ENCODE results near the gene FGF2. TPM values are rescaled to one million over a fixed set of nuclear protein-coding genes. Genes with fewer than 3 reads are reported as not detected.
A peak's percentile ranks its signal among the peaks of the same experiment; 100 is the strongest.

Gene FGF2
- total RNA-seq, 1 experiment from 2014 or later, result 2.1 TPM

DNA sequence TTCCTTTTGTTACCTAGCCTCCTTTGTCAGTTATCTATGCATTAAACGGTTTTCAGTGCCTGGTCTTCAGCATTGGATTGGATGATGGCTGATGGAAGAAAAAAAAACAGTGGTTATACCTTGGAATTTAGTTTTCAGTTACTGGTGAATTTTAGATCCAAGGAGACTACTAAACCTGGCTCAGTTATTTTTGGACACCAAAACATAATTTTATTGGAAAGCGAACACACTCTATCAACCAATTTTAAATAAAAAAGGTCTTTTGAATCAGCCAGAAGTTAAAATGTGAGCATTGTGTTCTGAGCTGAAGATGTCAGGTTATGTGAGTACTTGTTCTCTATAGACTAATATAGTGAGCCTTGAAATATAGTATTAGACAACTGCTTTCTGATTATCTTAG is 32.1 kb downstream of the FGF2 start:
- Histone ChIP-seq H3K4me2 (no peak overlapping the region), H3K4me1 (replicated peaks; ENCODE audit: insufficient read depth) (no peaks in the 10 kb centered on the region), H3K36me3 (ENCODE audit: low read depth) (no peaks in the 10 kb centered on the region), H3K9me3 (ENCODE audit: insufficient read depth, low read depth) (no peaks in the 10 kb centered on the region), H2AFZ (no peak overlapping the region), H3F3A (ENCODE audit: insufficient read depth, low read depth) (no peaks in the 10 kb centered on the region), H3K9me2 (ENCODE audit: insufficient read depth) (no peaks in the 10 kb centered on the region; the same call in 1 of the 2 replicates), H4K20me1 (ENCODE audit: insufficient read depth) (no peaks in the 10 kb centered on the region), H3K27ac (no peak overlapping the region), H3K4me3 (no peak overlapping the region), H3K79me2 (ENCODE audit: low read depth) (no peaks in the 10 kb centered on the region), H3K27me3 (ENCODE audit: insufficient read depth, low read depth) (no peaks in the 10 kb centered on the region)
- ChIA-PET POLR2A (ENCODE audit: unreplicated experiment) (no interaction called here), CTCF (no interaction called here)
- TF ChIP-seq, protein P1, sequence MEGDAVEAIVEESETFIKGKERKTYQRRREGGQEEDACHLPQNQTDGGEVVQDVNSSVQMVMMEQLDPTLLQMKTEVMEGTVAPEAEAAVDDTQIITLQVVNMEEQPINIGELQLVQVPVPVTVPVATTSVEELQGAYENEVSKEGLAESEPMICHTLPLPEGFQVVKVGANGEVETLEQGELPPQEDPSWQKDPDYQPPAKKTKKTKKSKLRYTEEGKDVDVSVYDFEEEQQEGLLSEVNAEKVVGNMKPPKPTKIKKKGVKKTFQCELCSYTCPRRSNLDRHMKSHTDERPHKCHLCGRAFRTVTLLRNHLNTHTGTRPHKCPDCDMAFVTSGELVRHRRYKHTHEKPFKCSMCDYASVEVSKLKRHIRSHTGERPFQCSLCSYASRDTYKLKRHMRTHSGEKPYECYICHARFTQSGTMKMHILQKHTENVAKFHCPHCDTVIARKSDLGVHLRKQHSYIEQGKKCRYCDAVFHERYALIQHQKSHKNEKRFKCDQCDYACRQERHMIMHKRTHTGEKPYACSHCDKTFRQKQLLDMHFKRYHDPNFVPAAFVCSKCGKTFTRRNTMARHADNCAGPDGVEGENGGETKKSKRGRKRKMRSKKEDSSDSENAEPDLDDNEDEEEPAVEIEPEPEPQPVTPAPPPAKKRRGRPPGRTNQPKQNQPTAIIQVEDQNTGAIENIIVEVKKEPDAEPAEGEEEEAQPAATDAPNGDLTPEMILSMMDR (conservative IDR thresholded peaks at IDR 0.05), result no peak
- TF ChIP-seq EZH2 (IDR thresholded peaks at IDR 0.05; ENCODE audit: low read depth), result no peak
- BruUV-seq (replicated peaks), result no TSS peak
- intact Hi-C loops (cut with micrococcal nuclease; ENCODE audit: unreplicated experiment), result no loop called here
- DNase-seq, result no peak

DNA sequence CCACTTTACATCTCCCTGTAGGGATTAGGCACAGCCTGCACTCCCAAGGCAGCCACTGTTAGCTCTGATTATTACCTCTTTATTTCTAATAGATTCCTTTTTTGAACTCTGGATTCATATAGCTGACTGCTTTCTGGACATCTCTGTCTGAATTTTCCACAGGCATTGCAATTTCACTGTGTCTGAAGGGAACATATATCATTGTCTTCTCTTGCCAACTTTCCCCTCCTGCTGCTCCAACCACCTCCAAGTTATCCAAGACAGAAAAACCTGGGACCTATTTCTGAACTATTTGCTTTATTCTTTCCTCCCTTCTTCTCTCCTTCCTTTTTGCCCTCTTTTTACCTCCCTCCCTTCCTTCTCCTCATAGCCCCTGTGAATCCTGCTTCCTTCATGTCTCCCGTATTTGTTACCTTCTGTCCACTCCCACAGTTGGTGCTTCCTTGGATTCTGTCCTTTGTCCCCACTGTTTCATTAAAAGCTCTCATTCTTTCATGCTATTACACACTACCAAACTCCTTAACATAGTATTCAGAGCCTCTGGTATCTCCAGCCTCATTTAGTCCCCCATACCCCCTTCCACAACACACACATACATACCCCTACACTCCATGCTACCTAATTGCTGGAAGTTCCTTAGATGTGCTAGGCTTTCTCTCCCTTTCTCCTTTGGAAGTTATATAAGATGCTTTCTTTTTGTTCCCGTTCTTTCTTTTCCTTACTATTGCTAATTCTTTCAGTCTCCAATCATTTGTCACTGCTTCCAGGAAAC is 34.7 kb downstream of the FGF2 start:
- intact Hi-C loops (cut with micrococcal nuclease; ENCODE audit: unreplicated experiment), result no loop called here
- no peak for TF ChIP-seq EZH2 (IDR thresholded peaks at IDR 0.05; ENCODE audit: low read depth)
- POLR2A ChIA-PET (ENCODE audit: unreplicated experiment), result no interaction called here
- Histone ChIP-seq H3K9me2 (ENCODE audit: insufficient read depth) (no peaks in the 10 kb centered on the region; the same call in none of the 2 replicates), H3K4me2 (no peak overlapping the region), H3K27ac (no peak overlapping the region), H3K79me2 (ENCODE audit: low read depth) (no peaks in the 10 kb centered on the region), H3K4me1 (replicated peaks; ENCODE audit: insufficient read depth) (no peaks in the 10 kb centered on the region), H3F3A (ENCODE audit: insufficient read depth, low read depth) (no peaks in the 10 kb centered on the region), H3K36me3 (ENCODE audit: low read depth) (no peaks in the 10 kb centered on the region), H3K9me3 (ENCODE audit: insufficient read depth, low read depth) (no peaks in the 10 kb centered on the region), H3K27me3 (ENCODE audit: insufficient read depth, low read depth) (no peaks in the 10 kb centered on the region), H3K4me3 (no peak overlapping the region), H4K20me1 (ENCODE audit: insufficient read depth) (no peaks in the 10 kb centered on the region), H2AFZ (no peak overlapping the region)
- CTCF ChIA-PET, result no interaction called here
- peak in 1 of 2 experiments; percentile 21 for DNase-seq
- no TSS peak for BruUV-seq (replicated peaks)

- H2AFZ ChIP-seq, result no peak overlapping the region
- BruUV-seq (replicated peaks), result no TSS peak
These were observed 37.0 kb downstream of the FGF2 start for GRCh38 chr4:122863639-122864038.

More at GRCh38 chr4:122863639-122864038, 37.0 kb downstream of the FGF2 start:
- no peaks in the 10 kb centered on the region for H4K20me1 ChIP-seq (ENCODE audit: insufficient read depth)
- no peaks in the 10 kb centered on the region for H3K9me3 ChIP-seq (ENCODE audit: insufficient read depth, low read depth)
- H3K4me3 ChIP-seq, result no peak overlapping the region
- H3K4me1 ChIP-seq (replicated peaks; ENCODE audit: insufficient read depth), result no peaks in the 10 kb centered on the region
- POLR2A ChIA-PET (ENCODE audit: unreplicated experiment), result no interaction called here
- DNase-seq, result no peak
- CTCF ChIA-PET, result no interaction called here
- H3K27ac ChIP-seq, result no peak overlapping the region
- no peaks in the 10 kb centered on the region for H3K27me3 ChIP-seq (ENCODE audit: insufficient read depth, low read depth)
- intact Hi-C loops (cut with micrococcal nuclease; ENCODE audit: unreplicated experiment), result no loop called here
- H3K9me2 ChIP-seq (ENCODE audit: insufficient read depth), result no peaks in the 10 kb centered on the region; the same call in none of the 2 replicates
- H3K79me2 ChIP-seq (ENCODE audit: low read depth), result no peaks in the 10 kb centered on the region
- H3K4me2 ChIP-seq, result no peak overlapping the region
- no peak for TF ChIP-seq EZH2 (IDR thresholded peaks at IDR 0.05; ENCODE audit: low read depth)
- TF ChIP-seq, protein P1 (conservative IDR thresholded peaks at IDR 0.05), result no peak
- H3K36me3 ChIP-seq (ENCODE audit: low read depth), result no peaks in the 10 kb centered on the region
- no peaks in the 10 kb centered on the region for H3F3A ChIP-seq (ENCODE audit: insufficient read depth, low read depth)

All from PC-9 (cell line).